Activated CD8-positive, alpha-beta memory T cell treated with anti-CD3 and anti-CD28 coated beads, Interleukin-2, amount 10 ng/mL, durations not matched to agents 7 days and 5 days (primary cell): ENCODE measurements around the gene PATL1. TPM values are rescaled to one million over a fixed set of nuclear protein-coding genes. Genes with fewer than 3 reads are reported as not detected.
"Not testable (repeated sequence)": the region's sequence is repeated elsewhere in the genome, so short reads cannot be mapped to it uniquely, and the experiment has no call there.

Experiments
- ATAC-seq: fragments of 150-1000 bp; cut with Tn5 transposase; one replicate; pipeline ENCODE4 v1.10.0; 2021; ENCODE audit warnings: moderate library complexity
- CTCF ChIA-PET: fragments of 350-600 bp; sonication (Branson Sonifier 250); formaldehyde crosslinking; loops from one replicate; lab custom pipeline; 2021; ENCODE audit warnings: antibody characterized with exemption; lab: Charles Lee
- DNase-seq: peaks from one replicate; pipeline ENCODE4 v3.0.0-alpha.2; 2020
- H3K27ac Mint-ChIP-seq: one replicate; pipeline ENCODE4 v1.8.0; 2021; ENCODE audit warnings: mild to moderate bottlenecking, mixed read lengths
- H3K27me3 Mint-ChIP-seq: one replicate; pipeline ENCODE4 v1.8.0; 2021; ENCODE audit warnings: mixed read lengths
- H3K36me3 Mint-ChIP-seq: one replicate; pipeline ENCODE4 v1.8.0; 2021; ENCODE audit warnings: mild to moderate bottlenecking, mixed read lengths
- H3K4me1 Mint-ChIP-seq: one replicate; pipeline ENCODE4 v1.8.0; 2021; ENCODE audit warnings: mixed read lengths
- H3K4me3 Mint-ChIP-seq: one replicate; pipeline ENCODE4 v1.8.0; 2021; ENCODE audit warnings: mild to moderate bottlenecking, moderate library complexity, mixed read lengths
- H3K9me3 Mint-ChIP-seq: one replicate; pipeline ENCODE4 v1.8.0; 2022; ENCODE audit warnings: low read depth, mixed read lengths
- total RNA-seq, 2 experiments: library from RNA; stranded (reverse); gene quantifications; one replicate each; pipeline ENCODE4 v1.2.3, GENCODE V29; 2021

Gene PATL1
- 10 to 100 TPM; 56.7 to 62.6 TPM for total RNA-seq

GRCh38 chr11:59668950-59669610, at the start of gene PATL1:
Gene PATL1, minus strand, starts transcription at chr11:59669037. Its CDS starts 142 bp downstream, at chr11:59668895.
- Mint-ChIP-seq H3K4me1 (peaks cover 36% of the 10 kb centered on the region), H3K27ac (peak within 1 kb of the TSS; percentile 98), H3K27me3 (no peaks in the 10 kb centered on the region), H3K9me3 (no peaks in the 10 kb centered on the region), H3K4me3 (peak within 1 kb of the TSS; percentile 95), H3K36me3 (peaks cover 28% of the 10 kb centered on the region)
- DNase-seq (peak; percentile 99), ATAC-seq (peak; percentile 93)
- CTCF ChIA-PET: interaction anchor here (0.7 to 2.1 kb wide), 10 partner anchors 53 to 451 kb away, joined by 3 to 10 read pairs (median 5); partner anchors contain the start of genes MRPL16, OSBP and STX3

GRCh38 chr11:59716051-59716450, 47.2 kb upstream of the PATL1 start:
- Mint-ChIP-seq H3K27ac (no peak overlapping the region), H3K27me3 (peaks cover 61% of the 10 kb centered on the region), H3K4me1 (no peaks in the 10 kb centered on the region), H3K4me3 (no peak overlapping the region), H3K9me3 (no peaks in the 10 kb centered on the region), H3K36me3 (no peaks in the 10 kb centered on the region)
- DNase-seq: no peak
- CTCF ChIA-PET: no interaction called here
- ATAC-seq: no peak

GRCh38 chr11:59713745-59714144, 44.9 kb upstream of the PATL1 start, which contains the start of gene OR10V1:
Gene OR10V1, minus strand, starts transcription at chr11:59713845. Its CDS starts 0 bp downstream, at chr11:59713845.
- DNase-seq (no peak), ATAC-seq (no peak)
- Mint-ChIP-seq H3K27me3 (peaks cover 50% of the 10 kb centered on the region), H3K36me3 (no peaks in the 10 kb centered on the region), H3K27ac (no peak within 1 kb of the TSS), H3K4me1 (no peaks in the 10 kb centered on the region), H3K4me3 (no peak within 1 kb of the TSS), H3K9me3 (no peaks in the 10 kb centered on the region)
- CTCF ChIA-PET: no interaction called here

GRCh38 chr11:59710136-59710847, 41.5 kb upstream of the PATL1 start:
- Mint-ChIP-seq H3K4me3 (no peak overlapping the region), H3K27ac (no peak overlapping the region), H3K27me3 (peaks cover 27% of the 10 kb centered on the region), H3K9me3 (no peaks in the 10 kb centered on the region), H3K36me3 (no peaks in the 10 kb centered on the region), H3K4me1 (no peaks in the 10 kb centered on the region)
- no peak for DNase-seq
- CTCF ChIA-PET: no interaction called here
- ATAC-seq: no peak

- CTCF ChIA-PET: no interaction called here
- Mint-ChIP-seq H3K36me3 (no peaks in the 10 kb centered on the region), H3K27ac (no peak overlapping the region), H3K4me3 (no peak overlapping the region), H3K4me1 (no peaks in the 10 kb centered on the region), H3K27me3 (peaks cover 29% of the 10 kb centered on the region), H3K9me3 (no peaks in the 10 kb centered on the region)
- DNase-seq (no peak), ATAC-seq (no peak)
Measured at GRCh38 chr11:59708537-59708936, 39.7 kb upstream of the PATL1 start.

- no peak for DNase-seq
- H3K27me3 Mint-ChIP-seq: peaks cover 23% of the 10 kb centered on the region
- no peaks in the 10 kb centered on the region for H3K9me3 Mint-ChIP-seq
- H3K36me3 Mint-ChIP-seq: no peaks in the 10 kb centered on the region
- CTCF ChIA-PET: no interaction called here
- no peak overlapping the region for H3K27ac Mint-ChIP-seq
- no peak overlapping the region for H3K4me3 Mint-ChIP-seq
- ATAC-seq: no peak
- H3K4me1 Mint-ChIP-seq: no peaks in the 10 kb centered on the region
Measured at GRCh38 chr11:59707371-59707770, 38.5 kb upstream of the PATL1 start.

- no peaks in the 10 kb centered on the region for H3K4me1 Mint-ChIP-seq
- CTCF ChIA-PET: no interaction called here
- DNase-seq: no peak
- no peaks in the 10 kb centered on the region for H3K9me3 Mint-ChIP-seq
- ATAC-seq: no peak
- H3K36me3 Mint-ChIP-seq: no peaks in the 10 kb centered on the region
- no peak overlapping the region for H3K27ac Mint-ChIP-seq
- peaks cover 24% of the 10 kb centered on the region for H3K27me3 Mint-ChIP-seq
- no peak overlapping the region for H3K4me3 Mint-ChIP-seq
Measured at GRCh38 chr11:59706518-59707285, 37.9 kb upstream of the PATL1 start.

- H3K4me3 Mint-ChIP-seq: no peak overlapping the region
- no peaks in the 10 kb centered on the region for H3K9me3 Mint-ChIP-seq
- H3K36me3 Mint-ChIP-seq: no peaks in the 10 kb centered on the region
- CTCF ChIA-PET: no interaction called here
- H3K27me3 Mint-ChIP-seq: peaks cover 19% of the 10 kb centered on the region
- no peaks in the 10 kb centered on the region for H3K4me1 Mint-ChIP-seq
- DNase-seq (no peak), ATAC-seq (no peak)
- no peak overlapping the region for H3K27ac Mint-ChIP-seq
Measured at GRCh38 chr11:59705294-59705693, 36.5 kb upstream of the PATL1 start.

- ATAC-seq, DNase-seq, H3K36me3 Mint-ChIP-seq, CTCF ChIA-PET, H3K27ac Mint-ChIP-seq, H3K4me1 Mint-ChIP-seq, H3K9me3 Mint-ChIP-seq, H3K4me3 Mint-ChIP-seq: not testable (repeated sequence)
- H3K27me3 Mint-ChIP-seq: peaks cover 15% of the 10 kb centered on the region
Measured at GRCh38 chr11:59703515-59703914, 34.7 kb upstream of the PATL1 start.

- H3K36me3 Mint-ChIP-seq, H3K27ac Mint-ChIP-seq, DNase-seq, CTCF ChIA-PET, H3K4me1 Mint-ChIP-seq, ATAC-seq, H3K9me3 Mint-ChIP-seq, H3K4me3 Mint-ChIP-seq: not testable (repeated sequence)
- H3K27me3 Mint-ChIP-seq: peaks cover 40% of the 10 kb centered on the region
Measured at GRCh38 chr11:59700157-59700556, 31.3 kb upstream of the PATL1 start.

GRCh38 chr11:59698506-59698905, 29.7 kb upstream of the PATL1 start:
- DNase-seq (no peak), ATAC-seq (no peak)
- H3K27me3 Mint-ChIP-seq: peaks cover 42% of the 10 kb centered on the region
- no peaks in the 10 kb centered on the region for H3K4me1 Mint-ChIP-seq
- no peaks in the 10 kb centered on the region for H3K36me3 Mint-ChIP-seq
- CTCF ChIA-PET: no interaction called here
- H3K9me3 Mint-ChIP-seq: peaks cover 2% of the 10 kb centered on the region
- H3K4me3 Mint-ChIP-seq: no peak overlapping the region
- no peak overlapping the region for H3K27ac Mint-ChIP-seq

- Mint-ChIP-seq H3K9me3 (peaks cover 5% of the 10 kb centered on the region), H3K27me3 (peaks cover 49% of the 10 kb centered on the region), H3K36me3 (no peaks in the 10 kb centered on the region), H3K27ac (no peak overlapping the region), H3K4me1 (no peaks in the 10 kb centered on the region), H3K4me3 (no peak overlapping the region)
- CTCF ChIA-PET: no interaction called here
- DNase-seq: no peak
- ATAC-seq: no peak
Measured at GRCh38 chr11:59692915-59693314, 24.1 kb upstream of the PATL1 start.

- H3K9me3 Mint-ChIP-seq: peaks cover 5% of the 10 kb centered on the region
- no peak overlapping the region for H3K27ac Mint-ChIP-seq
- peaks cover 37% of the 10 kb centered on the region for H3K27me3 Mint-ChIP-seq
- no peak for DNase-seq
- CTCF ChIA-PET: interaction anchor here (0.6 kb wide), 1 partner anchor 11 kb away, joined by 3 read pairs; no protein-coding TSS in a partner anchor
- no peaks in the 10 kb centered on the region for H3K4me1 Mint-ChIP-seq
- H3K36me3 Mint-ChIP-seq: no peaks in the 10 kb centered on the region
- no peak for ATAC-seq
- H3K4me3 Mint-ChIP-seq: no peak overlapping the region
Measured at GRCh38 chr11:59691156-59691555, 22.3 kb upstream of the PATL1 start.
